ENCODE measurements around the gene SEMA3F.

The SEMA3F gene

DNA sequence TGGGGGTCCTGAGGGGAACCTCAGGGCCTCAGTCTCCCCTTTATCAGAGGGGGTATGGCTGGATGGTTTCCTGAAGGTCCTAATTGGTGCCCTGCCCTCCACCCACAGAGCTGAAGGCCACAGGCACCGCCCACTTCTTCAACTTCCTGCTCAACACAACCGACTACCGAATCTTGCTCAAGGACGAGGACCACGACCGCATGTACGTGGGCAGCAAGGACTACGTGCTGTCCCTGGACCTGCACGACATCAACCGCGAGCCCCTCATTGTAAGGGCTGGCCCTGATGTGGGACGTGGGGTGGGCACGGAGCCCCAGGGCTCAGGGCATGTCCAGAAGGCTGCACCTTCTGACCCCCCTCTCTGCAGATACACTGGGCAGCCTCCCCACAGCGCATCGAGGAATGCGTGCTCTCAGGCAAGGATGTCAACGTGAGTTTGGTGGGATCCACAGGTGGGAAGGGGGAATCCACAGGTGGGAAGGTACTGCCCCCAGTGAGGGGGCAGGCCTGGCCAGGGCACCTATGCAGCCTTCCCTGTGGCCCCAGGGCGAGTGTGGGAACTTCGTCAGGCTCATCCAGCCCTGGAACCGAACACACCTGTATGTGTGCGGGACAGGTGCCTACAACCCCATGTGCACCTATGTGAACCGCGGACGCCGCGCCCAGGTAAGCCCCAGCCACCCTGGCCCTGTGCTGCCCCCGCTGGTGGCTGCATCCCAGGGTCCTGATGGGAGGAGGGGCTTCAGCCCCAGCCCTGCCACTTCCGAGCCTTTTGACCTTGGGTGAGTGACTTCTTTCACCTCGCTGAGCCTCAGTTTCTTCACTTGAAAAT lies 18.8 kb downstream of the SEMA3F start:
- TF ChIP-seq, protein P1, sequence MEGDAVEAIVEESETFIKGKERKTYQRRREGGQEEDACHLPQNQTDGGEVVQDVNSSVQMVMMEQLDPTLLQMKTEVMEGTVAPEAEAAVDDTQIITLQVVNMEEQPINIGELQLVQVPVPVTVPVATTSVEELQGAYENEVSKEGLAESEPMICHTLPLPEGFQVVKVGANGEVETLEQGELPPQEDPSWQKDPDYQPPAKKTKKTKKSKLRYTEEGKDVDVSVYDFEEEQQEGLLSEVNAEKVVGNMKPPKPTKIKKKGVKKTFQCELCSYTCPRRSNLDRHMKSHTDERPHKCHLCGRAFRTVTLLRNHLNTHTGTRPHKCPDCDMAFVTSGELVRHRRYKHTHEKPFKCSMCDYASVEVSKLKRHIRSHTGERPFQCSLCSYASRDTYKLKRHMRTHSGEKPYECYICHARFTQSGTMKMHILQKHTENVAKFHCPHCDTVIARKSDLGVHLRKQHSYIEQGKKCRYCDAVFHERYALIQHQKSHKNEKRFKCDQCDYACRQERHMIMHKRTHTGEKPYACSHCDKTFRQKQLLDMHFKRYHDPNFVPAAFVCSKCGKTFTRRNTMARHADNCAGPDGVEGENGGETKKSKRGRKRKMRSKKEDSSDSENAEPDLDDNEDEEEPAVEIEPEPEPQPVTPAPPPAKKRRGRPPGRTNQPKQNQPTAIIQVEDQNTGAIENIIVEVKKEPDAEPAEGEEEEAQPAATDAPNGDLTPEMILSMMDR (IDR thresholded peaks at IDR 0.05; ENCODE audit: low read depth, low read length), result no peak
- DNase-seq (ENCODE audit: low read depth in 2 of 2), result no peak
- H3K4me3 ChIP-seq (replicated peaks in 1 of 2; ENCODE audit: low read depth in 2 of 2, low read length in 2 of 2), result no peak overlapping the region

DNA sequence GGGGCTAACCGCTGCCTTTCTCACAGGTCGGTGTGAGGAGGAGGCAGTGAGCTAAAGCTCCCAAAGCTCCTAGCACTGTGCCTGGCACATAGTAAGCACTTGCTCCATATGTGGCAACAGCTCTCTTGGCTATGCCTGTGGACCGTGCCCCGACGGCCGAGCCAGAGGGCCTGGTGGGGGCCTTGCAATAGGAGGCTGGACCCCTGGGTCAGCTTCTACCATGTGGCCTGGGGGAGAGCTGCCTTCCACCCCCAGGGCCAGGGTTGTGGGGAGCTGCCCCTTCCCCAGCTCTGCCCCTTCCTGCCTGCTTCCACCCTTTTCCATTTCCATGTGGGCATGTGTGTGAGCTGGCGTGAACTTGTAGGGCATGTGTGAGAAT lies 19.4 kb downstream of the SEMA3F start:
- no peak overlapping the region for H3K4me3 ChIP-seq (replicated peaks in 1 of 2; ENCODE audit: low read depth in 2 of 2, low read length in 2 of 2)
- no peak for DNase-seq (ENCODE audit: low read depth in 2 of 2)
- TF ChIP-seq, protein P1 (IDR thresholded peaks at IDR 0.05; ENCODE audit: low read depth, low read length), result no peak

DNA sequence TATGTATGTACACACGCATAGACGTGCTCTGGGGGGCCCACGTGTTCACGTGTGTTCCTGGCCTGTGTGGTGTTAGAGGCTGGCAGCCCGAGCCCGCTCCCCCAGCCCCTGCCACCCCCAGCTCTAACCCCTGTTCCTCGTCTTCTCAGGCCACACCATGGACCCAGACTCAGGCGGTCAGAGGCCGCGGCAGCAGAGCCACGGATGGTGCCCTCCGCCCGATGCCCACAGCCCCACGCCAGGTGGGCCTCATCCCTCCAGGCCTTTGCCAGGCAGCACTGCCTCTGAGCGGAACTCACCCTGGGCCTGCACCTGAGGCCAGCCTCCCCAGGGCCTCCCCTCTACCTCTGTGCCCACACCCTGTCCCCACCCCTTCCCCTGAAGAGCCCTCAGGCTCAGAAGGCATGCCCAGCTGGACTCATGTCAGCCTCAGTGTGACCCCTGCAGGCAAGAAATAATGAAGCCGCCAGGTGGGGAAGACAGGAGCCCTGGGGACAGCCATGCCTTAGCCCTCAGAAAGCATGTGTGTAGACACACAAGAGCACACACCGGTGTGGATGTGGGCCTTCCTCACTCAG lies 19.9 kb downstream of the SEMA3F start:
- no peak overlapping the region for H3K4me3 ChIP-seq (replicated peaks in 1 of 2; ENCODE audit: low read depth in 2 of 2, low read length in 2 of 2)
- TF ChIP-seq, protein P1 (IDR thresholded peaks at IDR 0.05; ENCODE audit: low read depth, low read length), result no peak
- DNase-seq (ENCODE audit: low read depth in 2 of 2), result no peak

DNA sequence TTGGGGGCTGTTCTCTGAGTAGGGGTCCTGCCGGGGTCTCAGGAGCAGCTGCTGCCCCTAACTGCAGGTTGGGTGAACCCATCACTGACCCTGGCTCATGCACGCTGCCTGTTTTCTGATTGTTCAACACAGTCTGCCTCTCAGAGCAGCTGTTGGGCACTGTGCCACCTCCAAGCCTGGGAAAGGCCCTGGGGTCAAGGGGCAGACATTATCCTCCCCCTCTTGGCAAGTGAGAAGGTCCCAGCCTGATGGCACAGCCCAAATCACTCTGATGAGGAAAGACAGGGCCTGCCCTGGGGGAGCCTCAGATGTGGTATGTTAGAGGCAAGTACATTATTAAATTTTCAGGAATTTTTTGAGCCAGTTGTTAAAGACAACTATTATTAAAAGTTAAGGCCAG lies 22.2 kb downstream of the SEMA3F start:
- no peak for DNase-seq (ENCODE audit: low read depth in 2 of 2)
- TF ChIP-seq, protein P1 (IDR thresholded peaks at IDR 0.05; ENCODE audit: low read depth, low read length), result no peak
- no peak overlapping the region for H3K4me3 ChIP-seq (replicated peaks in 1 of 2; ENCODE audit: low read depth in 2 of 2, low read length in 2 of 2)

DNA sequence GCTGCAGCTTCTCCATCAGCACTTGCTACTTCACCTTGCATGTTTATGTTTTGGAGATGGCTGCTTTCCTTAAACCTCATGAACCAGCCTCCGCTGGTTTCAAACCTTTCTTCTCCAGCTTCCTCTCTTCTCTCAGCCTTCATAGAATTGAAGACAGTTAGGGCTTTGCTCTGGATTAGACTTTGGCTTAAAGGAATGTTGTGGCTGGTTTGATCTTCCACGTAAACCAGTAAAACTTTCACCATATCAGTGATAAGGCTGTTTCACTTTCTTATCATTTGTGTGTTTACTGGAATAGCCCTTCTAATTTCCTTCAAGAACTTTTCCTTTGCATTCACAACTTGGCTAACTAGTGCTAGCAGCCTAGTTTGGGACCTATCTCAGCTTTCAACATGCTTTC lies 24.6 kb downstream of the SEMA3F start:
- TF ChIP-seq, protein P1 (IDR thresholded peaks at IDR 0.05; ENCODE audit: low read depth, low read length), result no peak
- no peak for DNase-seq (ENCODE audit: low read depth in 2 of 2)
- H3K4me3 ChIP-seq (replicated peaks in 1 of 2; ENCODE audit: low read depth in 2 of 2, low read length in 2 of 2), result no peak overlapping the region

DNA sequence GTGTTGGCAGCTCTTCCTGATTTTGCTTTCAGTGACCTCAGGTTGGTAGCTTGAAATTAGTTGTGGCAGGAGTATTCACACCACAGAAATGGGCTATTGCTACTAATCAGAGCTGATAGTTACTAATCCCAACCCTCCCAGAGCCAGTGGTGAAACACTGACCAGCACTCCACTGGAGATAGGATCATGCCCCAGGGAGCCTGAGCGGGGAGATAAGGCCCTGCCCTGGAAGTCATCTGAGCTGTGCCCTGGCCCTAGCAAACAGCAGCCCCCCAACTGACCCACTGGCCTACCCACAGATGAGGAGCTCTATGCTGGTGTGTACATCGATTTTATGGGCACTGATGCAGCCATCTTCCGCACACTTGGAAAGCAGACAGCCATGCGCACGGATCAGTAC lies 26.9 kb downstream of the SEMA3F start:
- no peak for DNase-seq (ENCODE audit: low read depth in 2 of 2)
- no peak overlapping the region for H3K4me3 ChIP-seq (replicated peaks in 1 of 2; ENCODE audit: low read depth in 2 of 2, low read length in 2 of 2)
- TF ChIP-seq, protein P1 (IDR thresholded peaks at IDR 0.05; ENCODE audit: low read depth, low read length), result no peak
